Kasumi-1 (cell line): ENCODE measurements around the gene COL8A1.
A peak's percentile ranks its signal among the peaks of the same experiment; 100 is the strongest.
"Not testable (repeated sequence)": the region's sequence is repeated elsewhere in the genome, so short reads cannot be mapped to it uniquely, and the experiment has no call there.

Experiments
- DNase-seq, 2 experiments: peaks; one replicate each; lab custom pipeline; 2025; lab: John Stamatoyannopoulos, UW

The COL8A1 gene

GRCh38 chr3:99710094-99710493, 71.7 kb downstream of the COL8A1 start:
- no peak for DNase-seq

GRCh38 chr3:99711351-99711750, 73.0 kb downstream of the COL8A1 start:
- no peak for DNase-seq

- no peak for DNase-seq
Observed at GRCh38 chr3:99712291-99712954, 74.0 kb downstream of the COL8A1 start.

GRCh38 chr3:99713440-99713839, 75.0 kb downstream of the COL8A1 start:
- no peak for DNase-seq

- no peak for DNase-seq
Observed at GRCh38 chr3:99714146-99714545, 75.8 kb downstream of the COL8A1 start.

- DNase-seq, result no peak
Observed at GRCh38 chr3:99714575-99714974, 76.2 kb downstream of the COL8A1 start.

GRCh38 chr3:99716463-99716995, 78.1 kb downstream of the COL8A1 start:
- DNase-seq, result no peak

GRCh38 chr3:99720985-99721632, 82.7 kb downstream of the COL8A1 start:
- no peak for DNase-seq

- DNase-seq, result no peak
Observed at GRCh38 chr3:99721633-99722007, 83.2 kb downstream of the COL8A1 start.

- no peak for DNase-seq
Observed at GRCh38 chr3:99724276-99724675, 85.9 kb downstream of the COL8A1 start.

GRCh38 chr3:99730870-99731269, 92.5 kb downstream of the COL8A1 start:
- no peak for DNase-seq

GRCh38 chr3:99731499-99731898, 93.1 kb downstream of the COL8A1 start:
- DNase-seq, result no peak

- not testable (repeated sequence) for DNase-seq
Observed at GRCh38 chr3:99740371-99740770, 102.0 kb downstream of the COL8A1 start.

GRCh38 chr3:99741588-99741987, 103.2 kb downstream of the COL8A1 start:
- DNase-seq, result no peak

- no peak for DNase-seq
Observed at GRCh38 chr3:99747915-99748314, 109.5 kb downstream of the COL8A1 start.

- no peak for DNase-seq
Observed at GRCh38 chr3:99751649-99752048, 113.3 kb downstream of the COL8A1 start.

GRCh38 chr3:99753268-99753975, 115.0 kb downstream of the COL8A1 start:
- DNase-seq, result peak; percentile 80 to 82

- DNase-seq, result no peak
Observed at GRCh38 chr3:99755831-99756230, 117.4 kb downstream of the COL8A1 start.

GRCh38 chr3:99757966-99758365, 119.6 kb downstream of the COL8A1 start:
- DNase-seq, result no peak

- DNase-seq, result no peak
Observed at GRCh38 chr3:99758502-99759177, 120.2 kb downstream of the COL8A1 start.

- no peak for DNase-seq
Observed at GRCh38 chr3:99760031-99760430, 121.6 kb downstream of the COL8A1 start.

GRCh38 chr3:99760629-99761028, 122.2 kb downstream of the COL8A1 start:
- DNase-seq, result no peak
